ENCODE data around the gene TOMM40.

Gene TOMM40

GRCh38 chr19:44891016-44891882 lies at the start of gene TOMM40:
TSS of gene TOMM40 (plus strand) at chr19:44891254. CDS start at chr19:44891416, 162 bp downstream.
- peak within 1 kb of the TSS; percentile 87 for H3K9ac ChIP-seq (ENCODE audit: low read length)
- peaks cover 54% of the 10 kb centered on the region for H3K36me3 ChIP-seq (ENCODE audit: control insufficient read depth, low read depth, low read length)
- H3K27me3 ChIP-seq (ENCODE audit: control insufficient read depth, insufficient read depth, low read length): no peaks in the 10 kb centered on the region
- H3K4me3 ChIP-seq (ENCODE audit: low read length): peak within 1 kb of the TSS; percentile 99
- H3K27ac ChIP-seq (ENCODE audit: low read length): peak within 1 kb of the TSS; percentile 84
- no peaks in the 10 kb centered on the region for H3K9me3 ChIP-seq (ENCODE audit: control insufficient read depth, low read depth, low read length)
- peaks cover 8% of the 10 kb centered on the region for H3K4me1 ChIP-seq (ENCODE audit: control insufficient read depth, low read depth, low read length)

DNA sequence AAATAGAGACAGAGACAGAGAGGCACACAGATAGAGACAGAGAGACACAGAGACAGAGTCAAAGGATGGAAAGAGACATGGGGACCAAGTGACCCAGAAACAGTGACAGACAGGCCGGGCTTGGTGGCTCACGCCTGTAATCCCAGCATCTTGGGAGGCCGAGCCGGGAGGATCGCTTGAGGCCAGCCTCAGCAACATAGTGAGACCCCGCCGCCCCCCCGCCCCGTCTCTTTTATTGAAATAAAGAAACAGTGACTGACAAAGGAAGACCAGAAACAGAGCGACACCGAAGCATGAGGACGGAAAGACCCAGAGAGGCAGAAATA lies 45.8 kb upstream of the TOMM40 start:
- peak overlapping the region; percentile 85 for H3K4me3 ChIP-seq (ENCODE audit: low read length)
- H3K9me3 ChIP-seq (ENCODE audit: control insufficient read depth, low read depth, low read length): no peaks in the 10 kb centered on the region
- H3K27ac ChIP-seq (ENCODE audit: low read length): no peak overlapping the region
- peaks cover 12% of the 10 kb centered on the region for H3K4me1 ChIP-seq (ENCODE audit: control insufficient read depth, low read depth, low read length)
- peaks cover 4% of the 10 kb centered on the region for H3K27me3 ChIP-seq (ENCODE audit: control insufficient read depth, insufficient read depth, low read length)
- no peaks in the 10 kb centered on the region for H3K36me3 ChIP-seq (ENCODE audit: control insufficient read depth, low read depth, low read length)
- peak overlapping the region; percentile 33 for H3K9ac ChIP-seq (ENCODE audit: low read length)

GRCh38 chr19:44845612-44846454 lies 45.2 kb upstream of the TOMM40 start, which contains the start of gene NECTIN2:
TSS of gene NECTIN2 (plus strand) at chr19:44846297. CDS start at chr19:44846526, 229 bp downstream.
- Histone ChIP-seq H3K4me1 (ENCODE audit: control insufficient read depth, low read depth, low read length) (peaks cover 18% of the 10 kb centered on the region), H3K27me3 (ENCODE audit: control insufficient read depth, insufficient read depth, low read length) (peaks cover 4% of the 10 kb centered on the region), H3K9me3 (ENCODE audit: control insufficient read depth, low read depth, low read length) (no peaks in the 10 kb centered on the region), H3K9ac (ENCODE audit: low read length) (peak within 1 kb of the TSS; percentile 75), H3K4me3 (ENCODE audit: low read length) (peak within 1 kb of the TSS; percentile 94), H3K36me3 (ENCODE audit: control insufficient read depth, low read depth, low read length) (no peaks in the 10 kb centered on the region), H3K27ac (ENCODE audit: low read length) (peak within 1 kb of the TSS; percentile 25)

GRCh38 chr19:44846455-44847143 lies 44.5 kb upstream of the TOMM40 start:
- H3K36me3 ChIP-seq (ENCODE audit: control insufficient read depth, low read depth, low read length): no peaks in the 10 kb centered on the region
- peaks cover 19% of the 10 kb centered on the region for H3K4me1 ChIP-seq (ENCODE audit: control insufficient read depth, low read depth, low read length)
- peak overlapping the region; percentile 94 for H3K4me3 ChIP-seq (ENCODE audit: low read length)
- no peaks in the 10 kb centered on the region for H3K9me3 ChIP-seq (ENCODE audit: control insufficient read depth, low read depth, low read length)
- H3K9ac ChIP-seq (ENCODE audit: low read length): peak overlapping the region; percentile 75
- H3K27ac ChIP-seq (ENCODE audit: low read length): peak overlapping the region; percentile 25
- H3K27me3 ChIP-seq (ENCODE audit: control insufficient read depth, insufficient read depth, low read length): no peaks in the 10 kb centered on the region

DNA sequence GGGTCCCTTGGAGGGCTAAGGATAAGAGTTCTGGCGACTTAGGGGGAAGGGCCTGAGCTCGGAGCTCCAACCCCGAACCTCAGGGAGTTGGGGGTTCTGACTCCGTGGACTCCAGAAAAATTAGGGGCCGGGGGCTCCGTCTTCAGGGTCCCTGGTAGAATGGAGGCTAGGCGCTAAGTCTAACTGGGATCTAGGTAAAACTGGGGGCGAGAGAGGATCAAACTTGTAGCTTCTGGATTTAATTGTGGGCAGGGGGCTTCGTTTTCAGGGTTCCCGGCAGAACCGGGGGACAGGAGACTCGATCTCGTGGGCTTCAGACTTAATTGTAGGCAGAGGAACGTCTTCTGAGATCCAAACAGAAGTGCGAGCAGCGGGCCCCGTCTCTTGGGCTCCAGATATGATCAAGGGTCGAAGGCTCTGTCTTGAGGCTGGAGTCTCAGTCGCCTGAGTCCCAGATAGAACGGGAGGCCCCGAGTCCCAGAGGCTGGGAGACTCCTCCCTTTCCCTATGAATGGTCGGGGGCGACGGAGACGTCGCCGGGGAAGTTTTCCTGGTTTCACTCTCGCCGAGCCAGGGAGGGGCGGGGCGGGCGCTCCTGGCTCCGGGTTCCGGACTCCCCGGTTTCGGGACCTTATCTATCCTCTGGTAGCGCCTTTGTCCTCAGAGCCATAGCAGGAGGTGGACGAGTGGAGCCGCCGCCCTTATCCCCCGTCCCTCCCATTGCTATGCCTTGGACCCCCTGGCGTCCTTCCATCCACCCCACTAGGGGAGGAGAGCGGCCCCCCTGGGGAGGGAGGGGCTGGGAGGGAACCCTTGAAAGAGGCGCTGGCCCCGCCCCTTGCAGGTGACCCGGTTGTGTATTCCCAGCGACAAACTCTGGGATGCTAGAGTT lies 43.7 kb upstream of the TOMM40 start:
- H3K36me3 ChIP-seq (ENCODE audit: control insufficient read depth, low read depth, low read length): no peaks in the 10 kb centered on the region
- peak overlapping the region; percentile 94 for H3K4me3 ChIP-seq (ENCODE audit: low read length)
- peaks cover 19% of the 10 kb centered on the region for H3K4me1 ChIP-seq (ENCODE audit: control insufficient read depth, low read depth, low read length)
- no peaks in the 10 kb centered on the region for H3K9me3 ChIP-seq (ENCODE audit: control insufficient read depth, low read depth, low read length)
- H3K27me3 ChIP-seq (ENCODE audit: control insufficient read depth, insufficient read depth, low read length): no peaks in the 10 kb centered on the region
- peak overlapping the region; percentile 65 for H3K27ac ChIP-seq (ENCODE audit: low read length)
- H3K9ac ChIP-seq (ENCODE audit: low read length): peak overlapping the region; percentile 75

- no peaks in the 10 kb centered on the region for H3K36me3 ChIP-seq (ENCODE audit: control insufficient read depth, low read depth, low read length)
- H3K4me3 ChIP-seq (ENCODE audit: low read length): peak overlapping the region; percentile 94
- peak overlapping the region; percentile 65 for H3K27ac ChIP-seq (ENCODE audit: low read length)
- no peaks in the 10 kb centered on the region for H3K9me3 ChIP-seq (ENCODE audit: control insufficient read depth, low read depth, low read length)
- H3K9ac ChIP-seq (ENCODE audit: low read length): peak overlapping the region; percentile 75
- H3K27me3 ChIP-seq (ENCODE audit: control insufficient read depth, insufficient read depth, low read length): no peaks in the 10 kb centered on the region
- peaks cover 19% of the 10 kb centered on the region for H3K4me1 ChIP-seq (ENCODE audit: control insufficient read depth, low read depth, low read length)
Observed at GRCh38 chr19:44848036-44848811, 42.8 kb upstream of the TOMM40 start.

GRCh38 chr19:44848812-44849447 lies 42.1 kb upstream of the TOMM40 start:
- Histone ChIP-seq H3K36me3 (ENCODE audit: control insufficient read depth, low read depth, low read length) (no peaks in the 10 kb centered on the region), H3K9ac (ENCODE audit: low read length) (peak overlapping the region; percentile 75), H3K9me3 (ENCODE audit: control insufficient read depth, low read depth, low read length) (no peaks in the 10 kb centered on the region), H3K4me1 (ENCODE audit: control insufficient read depth, low read depth, low read length) (peaks cover 19% of the 10 kb centered on the region), H3K4me3 (ENCODE audit: low read length) (peak overlapping the region; percentile 94), H3K27ac (ENCODE audit: low read length) (peak overlapping the region; percentile 65), H3K27me3 (ENCODE audit: control insufficient read depth, insufficient read depth, low read length) (no peaks in the 10 kb centered on the region)

GRCh38 chr19:44850641-44851109 lies 40.4 kb upstream of the TOMM40 start:
- Histone ChIP-seq H3K27ac (ENCODE audit: low read length) (no peak overlapping the region), H3K27me3 (ENCODE audit: control insufficient read depth, insufficient read depth, low read length) (no peaks in the 10 kb centered on the region), H3K36me3 (ENCODE audit: control insufficient read depth, low read depth, low read length) (no peaks in the 10 kb centered on the region), H3K4me3 (ENCODE audit: low read length) (no peak overlapping the region), H3K9ac (ENCODE audit: low read length) (no peak overlapping the region), H3K4me1 (ENCODE audit: control insufficient read depth, low read depth, low read length) (peaks cover 19% of the 10 kb centered on the region), H3K9me3 (ENCODE audit: control insufficient read depth, low read depth, low read length) (no peaks in the 10 kb centered on the region)

DNA sequence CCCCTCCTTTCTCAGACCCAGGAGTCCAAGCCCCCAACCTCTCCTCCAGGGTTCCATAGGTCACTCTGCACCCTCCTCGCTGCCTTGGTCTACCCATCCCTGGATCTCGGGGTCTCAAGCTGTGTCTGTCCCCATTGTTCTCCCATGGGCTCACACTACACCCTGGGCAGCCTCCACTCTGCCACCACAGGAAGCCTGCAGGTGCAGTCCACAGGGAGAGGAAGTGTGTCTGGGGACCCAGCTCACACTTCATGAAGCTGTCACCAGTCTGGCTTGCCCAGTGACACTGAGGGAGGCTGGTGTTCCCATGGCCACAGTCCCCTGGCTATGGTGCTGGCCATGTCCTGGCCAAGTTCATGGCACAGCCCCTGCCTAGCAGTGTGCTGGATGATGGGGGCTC lies 39.6 kb upstream of the TOMM40 start:
- Histone ChIP-seq H3K9ac (ENCODE audit: low read length) (no peak overlapping the region), H3K4me3 (ENCODE audit: low read length) (no peak overlapping the region), H3K9me3 (ENCODE audit: control insufficient read depth, low read depth, low read length) (no peaks in the 10 kb centered on the region), H3K36me3 (ENCODE audit: control insufficient read depth, low read depth, low read length) (no peaks in the 10 kb centered on the region), H3K4me1 (ENCODE audit: control insufficient read depth, low read depth, low read length) (peaks cover 19% of the 10 kb centered on the region), H3K27ac (ENCODE audit: low read length) (no peak overlapping the region), H3K27me3 (ENCODE audit: control insufficient read depth, insufficient read depth, low read length) (no peaks in the 10 kb centered on the region)

DNA sequence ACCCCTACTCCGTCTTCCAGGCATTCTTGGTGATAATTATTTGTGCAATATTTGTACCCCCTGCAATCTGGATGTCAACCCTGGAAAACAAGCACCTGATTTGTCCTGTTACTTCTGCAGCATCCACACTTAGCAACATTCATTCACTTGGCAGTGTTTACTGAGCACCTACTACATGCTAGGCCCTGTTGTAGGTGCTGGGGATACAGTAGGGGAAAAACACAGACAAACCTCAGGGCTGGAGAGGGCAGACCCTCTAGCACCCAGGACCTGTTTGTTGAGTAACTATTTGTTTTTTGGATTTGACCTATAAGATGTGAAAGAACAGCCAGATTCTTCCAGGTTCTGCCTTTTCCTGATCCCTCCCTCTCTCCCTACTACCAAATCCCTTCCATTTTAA lies 35.4 kb upstream of the TOMM40 start:
- Histone ChIP-seq H3K4me3 (ENCODE audit: low read length) (no peak overlapping the region), H3K9me3 (ENCODE audit: control insufficient read depth, low read depth, low read length) (no peaks in the 10 kb centered on the region), H3K9ac (ENCODE audit: low read length) (no peak overlapping the region), H3K27ac (ENCODE audit: low read length) (no peak overlapping the region), H3K36me3 (ENCODE audit: control insufficient read depth, low read depth, low read length) (peaks cover 3% of the 10 kb centered on the region), H3K4me1 (ENCODE audit: control insufficient read depth, low read depth, low read length) (peaks cover 3% of the 10 kb centered on the region), H3K27me3 (ENCODE audit: control insufficient read depth, insufficient read depth, low read length) (no peaks in the 10 kb centered on the region)
